ENCODE data around the gene MMD.

DNA sequence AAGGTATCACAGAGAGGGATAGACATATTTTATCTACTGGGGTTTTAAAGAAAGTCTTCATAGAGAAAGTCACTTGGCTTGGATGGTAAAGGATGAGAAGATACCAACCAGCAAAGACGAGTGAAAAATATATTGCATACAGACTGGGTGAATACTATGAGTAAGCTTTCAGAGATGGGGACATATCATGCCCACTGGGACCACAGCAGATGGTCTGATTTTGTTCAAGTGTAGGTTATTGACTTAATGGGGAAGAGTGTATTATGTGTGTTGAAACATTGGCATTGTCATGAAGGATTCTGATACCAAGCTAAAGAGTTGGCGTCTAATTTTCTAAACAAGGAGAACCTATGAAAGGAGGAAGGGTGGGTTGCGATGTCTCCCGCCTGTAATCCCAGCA, 13.8 kb upstream of the MMD start:
- TF ChIP-seq POLR2AphosphoS5 (IDR thresholded peaks at IDR 0.05; ENCODE audit: low read depth, low read length), result no peak
- no peak for TF ChIP-seq PAX5 (IDR thresholded peaks at IDR 0.05; ENCODE audit: insufficient read depth, low read length, severe bottlenecking)
- no peak for TF ChIP-seq POLR2A (IDR thresholded peaks at IDR 0.05; ENCODE audit: low read depth, low read length)
- TF ChIP-seq TAF1 (IDR thresholded peaks at IDR 0.05; ENCODE audit: low read depth, low read length), result no peak
